GM21381 (cell line): Measurements from ENCODE around the gene FYN.
A peak's percentile ranks its signal among the peaks of the same experiment; 100 is the strongest.

Experiments
- ATAC-seq: cut with Tn5 transposase; IDR thresholded peaks from one replicate; pipeline ENCODE4 v1.9.1; 2021; ENCODE audit warnings: mild to moderate bottlenecking, moderate library complexity; ENCODE audit not compliant: unreplicated experiment

Gene FYN

DNA sequence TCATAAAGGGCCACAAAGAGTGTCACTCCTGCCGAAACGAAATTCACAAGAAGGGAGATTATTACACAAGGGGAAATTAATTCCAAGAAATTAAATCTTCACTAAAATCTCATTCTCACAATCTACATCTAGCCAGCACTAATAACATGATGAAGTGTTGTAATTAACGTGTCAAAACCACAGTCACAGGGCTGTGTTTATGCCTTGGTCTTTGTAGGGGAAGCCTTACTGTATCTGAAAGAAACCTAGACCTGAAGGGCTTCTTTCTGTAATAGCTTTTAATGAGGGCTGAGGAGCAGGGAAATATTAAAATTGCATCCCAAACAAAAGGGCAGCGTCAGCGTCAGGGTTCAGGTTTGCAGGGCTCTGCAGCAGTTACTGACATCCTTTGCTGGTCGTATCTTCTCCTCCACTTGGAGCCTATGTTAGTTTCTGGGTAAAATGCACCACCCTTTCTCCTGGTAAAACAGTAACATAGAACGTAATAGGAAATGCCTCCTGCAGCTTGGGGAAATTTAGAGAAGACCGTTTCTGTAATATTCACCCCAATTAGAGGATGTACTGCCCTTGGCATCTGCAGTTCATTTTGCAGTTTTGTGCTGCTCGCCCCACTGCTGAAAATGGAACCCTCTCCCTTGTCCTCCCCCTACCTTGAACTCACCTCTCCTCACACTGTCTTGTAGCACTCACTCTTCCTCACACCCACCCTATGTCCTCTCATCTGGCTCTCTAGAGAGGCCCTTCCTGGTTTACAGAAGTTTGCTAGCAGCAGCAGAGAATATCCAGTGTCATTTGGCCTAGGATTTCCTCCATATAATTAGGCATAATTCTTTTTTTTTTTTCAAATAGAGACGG, 158.6 kb downstream of the FYN start:
- ATAC-seq: no peak

GRCh38 chr6:111713811-111714210, 159.4 kb downstream of the FYN start:
- ATAC-seq: no peak

- no peak for ATAC-seq
Measured at GRCh38 chr6:111713236-111713635, 160.0 kb downstream of the FYN start.

DNA sequence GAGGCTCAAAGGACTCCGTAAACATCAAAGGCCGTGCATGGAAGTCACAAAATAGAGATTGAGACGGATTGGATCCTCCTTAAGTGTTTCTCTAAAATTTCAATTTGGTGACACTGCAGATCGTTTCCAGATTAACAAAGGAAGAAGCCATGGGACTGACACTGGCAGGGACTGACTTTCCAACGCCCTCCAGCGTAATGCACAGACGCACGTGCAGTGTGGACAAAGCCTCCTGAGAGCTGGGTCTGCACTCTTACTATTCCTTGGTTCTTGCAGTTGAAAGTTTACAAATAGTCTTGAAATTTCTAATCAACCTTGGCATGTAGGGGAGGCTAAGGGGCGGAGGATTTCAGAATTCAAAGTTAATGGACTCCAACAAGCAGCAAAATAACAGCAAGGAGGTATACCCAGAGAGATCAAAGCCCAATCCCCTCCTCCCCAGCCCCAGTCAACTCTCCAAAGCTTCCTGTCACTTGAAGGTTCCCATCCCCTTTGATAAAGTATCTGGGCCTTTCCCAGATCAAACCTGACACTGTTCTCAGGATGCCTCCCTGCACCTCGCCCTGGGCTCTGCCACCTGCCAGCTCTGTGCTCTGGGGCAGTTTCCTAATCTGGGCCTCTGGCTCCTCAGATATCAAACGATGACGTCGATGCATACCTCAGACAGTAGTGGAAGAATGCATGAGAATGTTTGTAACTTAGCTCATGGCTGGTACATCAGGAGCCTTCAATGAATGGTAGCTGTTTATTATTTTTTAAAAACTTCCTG, 161.1 kb downstream of the FYN start:
- no peak for ATAC-seq

- ATAC-seq: no peak
Measured at GRCh38 chr6:111711476-111711875, 161.8 kb downstream of the FYN start.

DNA sequence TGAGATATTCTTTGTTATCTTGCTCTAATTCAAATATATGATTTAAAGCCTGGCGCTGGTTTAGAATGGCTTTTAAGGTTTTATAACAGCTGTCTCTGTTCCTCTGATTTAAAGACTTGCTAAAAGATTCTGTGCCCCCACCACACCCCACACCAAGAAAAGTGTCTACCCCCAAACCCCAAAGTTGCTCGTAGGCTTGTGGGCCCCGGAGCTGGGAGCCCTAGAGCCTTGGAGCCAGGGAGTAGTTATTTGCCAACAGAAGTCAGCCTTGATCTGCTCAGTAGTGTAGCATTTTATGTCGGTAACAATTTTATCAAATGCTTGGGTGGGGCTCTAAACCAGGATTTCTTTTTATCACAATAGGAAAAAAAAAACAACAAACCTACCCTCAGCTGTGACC, 162.3 kb downstream of the FYN start:
- ATAC-seq: no peak

- ATAC-seq: no peak
Measured at GRCh38 chr6:111710439-111710838, 162.8 kb downstream of the FYN start.

GRCh38 chr6:111709615-111710398, 163.4 kb downstream of the FYN start:
- ATAC-seq: peak; percentile 72

- ATAC-seq: no peak
Measured at GRCh38 chr6:111709201-111709600, 164.1 kb downstream of the FYN start.

DNA sequence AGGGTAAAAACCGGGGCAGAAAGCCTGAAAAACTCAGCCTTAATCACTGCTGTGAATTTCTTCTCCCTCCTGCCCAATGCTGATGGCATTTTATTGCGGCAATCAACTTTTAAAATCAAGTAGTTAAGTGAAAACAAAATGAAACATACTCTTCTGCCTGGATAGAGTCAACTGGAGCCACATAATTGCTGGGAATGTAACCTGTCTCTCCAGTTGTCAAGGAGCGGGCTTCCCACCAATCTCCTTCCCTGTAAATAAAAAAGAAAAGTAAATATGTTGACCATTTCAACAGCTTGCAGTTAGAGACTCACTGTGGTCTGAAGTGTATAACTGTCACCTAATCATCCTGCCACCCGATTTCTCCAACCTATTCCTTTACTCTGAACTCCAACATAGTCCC, 165.5 kb downstream of the FYN start:
- ATAC-seq: no peak

DNA sequence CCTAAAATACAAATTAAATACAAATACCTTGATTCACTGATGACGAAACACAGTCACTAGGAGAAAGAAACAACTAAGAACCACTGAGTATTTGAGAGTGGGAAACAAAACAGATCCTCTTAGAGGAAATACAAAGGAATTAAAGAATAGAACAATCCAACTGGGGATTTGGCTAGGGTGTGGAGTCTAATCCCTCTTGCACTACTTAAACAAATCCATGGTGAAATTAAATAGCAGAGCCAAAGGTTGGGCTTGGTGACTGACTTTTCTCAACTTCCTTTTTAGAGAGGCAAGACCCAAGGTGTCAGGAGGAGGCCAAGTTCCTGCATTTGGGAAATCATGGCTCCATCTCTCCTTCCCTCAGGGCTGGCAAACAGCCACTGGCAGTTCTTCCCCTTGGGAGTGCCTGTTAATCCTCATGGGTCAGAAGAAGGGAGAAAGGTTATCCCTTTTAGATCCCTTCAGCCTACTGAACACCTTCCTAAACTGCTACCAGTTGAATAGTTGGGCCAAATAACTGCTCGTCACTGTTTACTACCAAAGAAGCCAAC, 166.3 kb downstream of the FYN start:
- ATAC-seq: no peak

- ATAC-seq: no peak
Measured at GRCh38 chr6:111703723-111704122, 169.5 kb downstream of the FYN start.

GRCh38 chr6:111702268-111702667, 171.0 kb downstream of the FYN start:
- no peak for ATAC-seq

GRCh38 chr6:111701146-111701545, 172.1 kb downstream of the FYN start:
- no peak for ATAC-seq

DNA sequence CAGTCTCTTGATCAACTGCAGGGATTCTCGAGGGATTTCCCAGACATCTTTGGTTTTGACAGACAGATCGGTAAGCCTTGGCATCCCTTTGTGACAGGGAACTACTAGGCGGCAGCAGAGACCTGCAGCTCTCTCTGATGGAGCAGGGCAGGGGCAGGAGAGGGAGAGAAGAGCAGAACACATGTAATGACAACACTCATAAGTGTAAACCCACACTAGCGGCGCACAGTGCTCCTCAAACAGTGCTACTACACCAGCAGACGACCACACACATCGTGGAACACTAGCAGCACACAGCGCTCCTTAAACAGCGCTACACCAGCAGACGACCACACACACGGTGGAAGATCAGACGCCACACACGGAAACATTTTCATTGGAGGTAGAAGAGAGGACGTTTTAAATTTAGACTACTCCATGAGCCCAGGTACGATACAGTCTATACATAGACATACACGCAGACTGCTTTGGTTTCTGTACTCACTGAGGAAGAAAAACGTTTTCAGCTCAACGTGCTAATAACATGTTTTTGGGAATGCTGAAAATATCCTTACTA, 173.0 kb downstream of the FYN start:
- ATAC-seq: no peak

DNA sequence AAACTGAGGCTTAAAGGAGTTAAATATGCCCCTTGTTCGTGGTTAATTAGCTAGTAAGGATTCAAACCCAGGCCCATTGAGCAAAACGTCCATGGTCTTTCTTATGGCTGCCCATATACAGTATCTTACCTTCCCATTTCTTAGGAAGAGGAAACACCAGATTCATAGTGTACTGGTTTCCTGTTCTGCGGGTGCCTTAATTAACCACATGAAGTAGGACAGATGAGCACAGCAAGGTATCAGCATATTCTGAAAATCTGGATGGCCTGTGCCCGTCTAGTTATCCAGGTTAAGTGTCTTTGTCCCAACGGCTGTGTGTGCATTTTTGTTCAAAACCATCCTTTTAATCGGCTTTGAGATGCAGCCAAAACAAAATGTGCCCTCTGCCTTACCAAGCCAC, 174.1 kb downstream of the FYN start:
- no peak for ATAC-seq

DNA sequence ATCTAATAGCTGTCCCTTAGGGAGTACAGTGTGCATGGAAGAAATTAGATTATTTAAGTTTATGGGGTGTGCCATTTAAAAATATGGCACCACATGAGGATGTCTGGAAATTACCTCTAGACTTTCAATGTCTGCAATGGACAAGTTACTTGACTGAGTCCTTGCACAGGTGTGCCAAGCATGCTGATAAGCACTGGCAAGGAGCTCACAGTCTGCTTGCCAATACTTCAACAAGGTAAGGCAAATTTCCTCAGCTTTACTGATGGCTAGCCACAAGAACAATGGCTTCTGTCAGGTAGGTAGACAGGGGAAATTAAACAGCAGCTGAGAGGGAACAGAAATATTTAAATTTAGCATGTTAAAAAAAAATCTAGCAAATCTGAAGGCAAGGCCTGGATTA, 176.4 kb downstream of the FYN start:
- no peak for ATAC-seq

- ATAC-seq: no peak
Measured at GRCh38 chr6:111692327-111693164, 180.7 kb downstream of the FYN start.

DNA sequence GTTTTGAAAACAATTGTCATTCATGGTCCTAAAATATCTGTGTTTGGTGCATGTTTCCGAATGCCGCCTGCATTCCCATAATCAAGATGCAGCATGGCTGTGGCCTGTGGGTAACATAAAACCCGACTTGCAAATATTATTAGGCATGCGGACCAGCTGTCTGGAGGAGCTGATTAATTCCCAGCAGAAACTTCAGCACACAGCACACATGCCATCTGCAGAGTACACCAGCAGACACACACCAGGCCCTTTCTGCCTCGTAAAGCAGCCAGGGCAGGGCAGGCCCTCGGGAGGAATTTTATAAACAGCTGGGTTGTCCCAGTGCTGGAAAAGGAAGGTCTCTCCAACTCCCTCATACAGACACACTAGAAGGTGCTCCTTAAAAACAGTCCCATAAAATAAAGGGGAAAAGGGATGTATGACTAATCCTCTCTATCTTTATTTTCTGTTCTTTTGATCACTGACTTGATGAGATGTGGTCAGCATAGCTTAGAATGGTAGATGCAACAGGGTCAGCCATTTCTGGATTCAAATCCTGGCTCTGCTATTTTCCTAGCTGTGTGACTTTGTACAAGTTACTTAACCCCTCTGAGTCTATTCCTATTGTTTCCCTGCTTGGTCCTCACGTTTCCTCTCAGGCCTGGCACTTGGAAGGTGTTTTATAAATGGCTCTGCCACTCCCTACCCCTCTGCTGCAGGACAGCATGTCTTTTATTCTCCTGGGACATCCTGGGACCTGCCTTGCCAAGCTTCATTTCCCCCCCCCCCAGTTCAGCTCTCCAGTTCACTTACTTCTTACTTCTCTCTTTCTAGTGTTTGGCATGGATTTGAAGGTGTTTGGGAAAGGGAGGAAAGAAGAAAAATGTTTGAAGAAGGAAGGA, 181.7 kb downstream of the FYN start:
- no peak for ATAC-seq
